Neural crest cell (in vitro differentiated cells): ENCODE data around the gene TEX29. TPM values are rescaled to one million over a fixed set of nuclear protein-coding genes. Genes with fewer than 3 reads are reported as not detected.

Source experiments
- DNase-seq: peaks from one replicate; pipeline ENCODE4 v3.0.0; 2021; ENCODE audit warnings: low read depth, mixed read lengths, low spot score
- H3K27ac Mint-ChIP-seq: one replicate; pipeline ENCODE4 v1.8.0; 2021; ENCODE audit warnings: mild to moderate bottlenecking, mixed read lengths; ENCODE audit not compliant: unreplicated experiment
- H3K27me3 Mint-ChIP-seq: 2 replicates; pipeline ENCODE4 v1.8.0; 2021; ENCODE audit warnings: low read depth, mild to moderate bottlenecking, mixed read lengths
- H3K36me3 Mint-ChIP-seq: 2 replicates; pipeline ENCODE4 v1.8.0; 2021; ENCODE audit warnings: low read depth, mild to moderate bottlenecking, mixed read lengths
- H3K4me1 Mint-ChIP-seq: 2 replicates; pipeline ENCODE4 v1.8.0; 2021; ENCODE audit warnings: mixed read lengths
- H3K4me3 Mint-ChIP-seq: one replicate; pipeline ENCODE4 v1.8.0; 2021; ENCODE audit warnings: mild to moderate bottlenecking, mixed read lengths
- H3K9me3 Mint-ChIP-seq: 2 replicates; pipeline ENCODE4 v1.8.0; 2021; ENCODE audit warnings: mixed read lengths
- CTCF ChIP-seq: fragments of 200-600 bp; sonication (generic); conservative IDR thresholded peaks from 2 replicates; pipeline ENCODE4 v1.5.0; 2021; ENCODE audit warnings: antibody characterized with exemption, mild to moderate bottlenecking
- long read RNA-seq: library from polyadenylated mRNA; unstranded; transcript quantifications from one replicate; pipeline ENCODE4 v2.0.0, GENCODE V29; 2020
- total RNA-seq: library from RNA; stranded (reverse); gene quantifications from 2 replicates; pipeline ENCODE4 v1.2.1, GENCODE V29; 2021

TEX29 gene
- total RNA-seq, result 0.50 TPM in 1 of 2 replicates, not detected in the other
- long read RNA-seq, result 0 reads

- no peak for DNase-seq
- no peaks in the 10 kb centered on the region for H3K4me1 Mint-ChIP-seq
- no peaks in the 10 kb centered on the region for H3K36me3 Mint-ChIP-seq
- no peak for TF ChIP-seq CTCF
- H3K27ac Mint-ChIP-seq, result no peak within 1 kb of the TSS
- H3K9me3 Mint-ChIP-seq, result no peaks in the 10 kb centered on the region
- H3K27me3 Mint-ChIP-seq, result no peaks in the 10 kb centered on the region
- H3K4me3 Mint-ChIP-seq, result no peak within 1 kb of the TSS
Observed at GRCh38 chr13:111319998-111320911, at the start of gene TEX29. TEX29 (plus strand) TSS chr13:111320642; CDS start chr13:111320891, 249 bp downstream.

- Mint-ChIP-seq H3K4me3 (no peak overlapping the region), H3K27me3 (no peaks in the 10 kb centered on the region), H3K4me1 (peaks cover 4% of the 10 kb centered on the region), H3K9me3 (no peaks in the 10 kb centered on the region), H3K27ac (no peak overlapping the region), H3K36me3 (peaks cover 7% of the 10 kb centered on the region)
- no peak for TF ChIP-seq CTCF
- DNase-seq, result no peak
Observed at GRCh38 chr13:111270765-111271698, 49.4 kb upstream of the TEX29 start.

GRCh38 chr13:111272117-111272516, 48.3 kb upstream of the TEX29 start:
- no peak overlapping the region for H3K27ac Mint-ChIP-seq

GRCh38 chr13:111275382-111275781, 45.1 kb upstream of the TEX29 start:
- no peaks in the 10 kb centered on the region for H3K9me3 Mint-ChIP-seq
- H3K4me3 Mint-ChIP-seq, result no peak overlapping the region
- no peaks in the 10 kb centered on the region for H3K27me3 Mint-ChIP-seq
- H3K27ac Mint-ChIP-seq, result no peak overlapping the region
- TF ChIP-seq CTCF, result no peak
- no peak for DNase-seq
- H3K36me3 Mint-ChIP-seq, result peaks cover 8% of the 10 kb centered on the region
- no peaks in the 10 kb centered on the region for H3K4me1 Mint-ChIP-seq

More at GRCh38 chr13:111272117-111272516, 48.3 kb upstream of the TEX29 start:
- no peaks in the 10 kb centered on the region for H3K9me3 Mint-ChIP-seq
- DNase-seq, result no peak
- TF ChIP-seq CTCF, result no peak
- H3K36me3 Mint-ChIP-seq, result peaks cover 7% of the 10 kb centered on the region
- no peaks in the 10 kb centered on the region for H3K4me1 Mint-ChIP-seq
- H3K4me3 Mint-ChIP-seq, result no peak overlapping the region
- H3K27me3 Mint-ChIP-seq, result no peaks in the 10 kb centered on the region

GRCh38 chr13:111275995-111276618, 44.3 kb upstream of the TEX29 start:
- Mint-ChIP-seq H3K4me1 (no peaks in the 10 kb centered on the region), H3K27me3 (no peaks in the 10 kb centered on the region), H3K9me3 (no peaks in the 10 kb centered on the region), H3K27ac (no peak overlapping the region), H3K36me3 (peaks cover 8% of the 10 kb centered on the region), H3K4me3 (no peak overlapping the region)
- DNase-seq, result no peak
- TF ChIP-seq CTCF, result no peak
